GM19468 (cell line): Measurements from ENCODE around the gene OR2A12.
"Not testable (repeated sequence)": the region's sequence is repeated elsewhere in the genome, so short reads cannot be mapped to it uniquely, and the experiment has no call there.

ENCODE experiments used
- ATAC-seq: cut with Tn5 transposase; IDR thresholded peaks from one replicate; pipeline ENCODE4 v1.9.1; 2021; ENCODE audit warnings: mild to moderate bottlenecking, moderate library complexity, moderate number of reproducible peaks; ENCODE audit not compliant: unreplicated experiment; ENCODE audit errors: extremely low read depth

The OR2A12 gene, protein sequence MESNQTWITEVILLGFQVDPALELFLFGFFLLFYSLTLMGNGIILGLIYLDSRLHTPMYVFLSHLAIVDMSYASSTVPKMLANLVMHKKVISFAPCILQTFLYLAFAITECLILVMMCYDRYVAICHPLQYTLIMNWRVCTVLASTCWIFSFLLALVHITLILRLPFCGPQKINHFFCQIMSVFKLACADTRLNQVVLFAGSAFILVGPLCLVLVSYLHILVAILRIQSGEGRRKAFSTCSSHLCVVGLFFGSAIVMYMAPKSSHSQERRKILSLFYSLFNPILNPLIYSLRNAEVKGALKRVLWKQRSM

DNA sequence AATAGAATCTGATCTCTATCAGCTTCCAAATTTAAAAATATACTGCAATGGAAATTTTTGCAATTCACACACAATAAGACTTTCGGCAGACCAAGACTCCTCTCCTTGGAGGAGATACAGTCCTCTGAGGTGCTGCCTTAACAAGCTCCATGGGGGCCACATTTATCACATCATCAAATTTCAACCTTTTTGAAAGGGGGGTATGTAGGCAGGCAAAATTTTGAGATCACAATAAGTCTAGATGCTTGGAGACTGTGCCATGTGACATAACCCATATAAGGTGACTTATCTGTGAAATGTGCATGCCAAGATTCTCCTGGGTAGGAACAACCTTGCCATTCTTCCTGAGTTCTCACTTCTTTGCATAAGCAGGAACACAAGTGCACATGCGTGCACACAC, at the start of gene OR2A12:
OR2A12 (plus strand) TSS at position 301 of the 400 bp plus-strand sequence. CDS start 8,830 bp downstream, outside the sequence.
- ATAC-seq = no peak

DNA sequence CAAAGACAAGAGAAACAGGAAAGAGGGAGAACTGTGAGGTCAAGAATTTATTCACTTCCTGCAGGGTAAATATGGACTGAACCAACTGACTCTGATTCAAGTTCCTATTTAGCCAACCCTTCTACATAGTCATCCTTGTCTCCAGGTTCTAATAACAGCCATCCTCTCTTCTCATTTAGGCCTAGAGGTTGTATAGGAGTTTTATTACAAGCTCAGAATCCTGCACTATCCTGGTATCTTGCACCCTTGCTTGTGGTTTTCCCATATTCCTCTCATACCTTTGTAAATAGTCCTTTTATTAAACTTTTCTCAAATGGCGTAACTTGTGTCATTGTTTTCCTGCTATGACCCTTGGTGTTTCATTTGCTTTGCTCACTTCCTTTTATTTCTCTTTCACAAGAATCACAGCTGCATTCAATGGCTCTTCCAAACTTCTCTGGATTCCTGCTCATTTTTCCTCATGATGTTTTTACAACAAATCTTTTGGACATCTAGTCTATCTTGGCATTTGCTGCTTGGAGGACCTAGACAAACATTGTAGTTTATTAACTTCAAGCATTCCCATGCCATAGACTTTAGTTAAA, 49.7 kb upstream of the OR2A12 start:
- ATAC-seq = no peak

DNA sequence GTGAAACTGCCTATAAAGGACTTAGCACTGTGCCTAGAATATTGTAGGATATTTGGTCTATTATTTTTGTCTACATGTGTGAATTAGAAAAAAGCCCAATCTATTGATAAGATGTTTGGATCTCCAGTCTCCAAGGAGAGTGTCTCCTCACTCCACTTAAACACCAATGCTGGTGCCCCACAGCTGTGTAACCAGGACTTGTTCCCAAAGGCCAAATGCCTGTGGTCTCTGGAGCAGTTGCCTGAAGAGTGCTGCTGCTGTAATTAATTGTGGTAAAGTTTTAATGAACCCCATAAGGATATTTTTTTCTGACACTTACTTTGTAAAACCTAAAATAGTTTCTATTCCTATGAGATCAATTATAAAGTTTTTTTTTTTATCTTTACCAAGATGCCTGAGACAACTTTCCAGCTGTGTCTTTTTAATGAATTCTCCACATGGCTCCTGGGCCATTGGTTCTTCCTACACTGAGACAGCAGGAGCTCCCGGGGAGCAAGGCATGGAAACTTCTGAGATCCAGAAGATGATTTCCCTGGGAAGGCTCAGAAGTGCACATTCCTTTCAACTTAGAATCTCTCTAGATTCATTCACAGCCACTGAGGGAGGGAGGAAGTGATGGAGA, 48.6 kb upstream of the OR2A12 start:
- no peak for ATAC-seq

DNA sequence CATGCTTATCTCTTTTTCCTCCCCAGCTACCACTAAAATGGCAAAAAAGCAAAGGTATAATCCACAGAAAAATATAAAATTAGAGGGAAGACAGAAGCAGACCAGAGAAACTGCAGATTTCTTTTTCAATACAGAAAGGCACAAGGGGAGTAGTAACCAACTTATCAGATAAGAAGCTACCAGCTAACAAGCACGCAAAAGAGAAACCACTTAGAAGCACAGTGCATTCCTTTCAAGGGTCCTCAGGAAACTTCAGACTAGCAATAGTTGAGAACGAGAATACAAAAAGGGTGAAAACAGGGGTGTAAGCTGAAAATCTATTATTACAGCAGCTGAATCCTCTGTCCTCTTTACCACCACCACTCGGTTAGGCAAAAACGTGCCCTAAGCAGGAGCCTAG, 47.2 kb upstream of the OR2A12 start:
- ATAC-seq = no peak

- no peak for ATAC-seq
Measured at GRCh38 chr7:144048648-144049047, 37.4 kb upstream of the OR2A12 start, which contains the start of gene OR2A5. Gene OR2A5 (plus strand): TSS chr7:144048948. CDS start chr7:144050402, 1,454 bp downstream.

DNA sequence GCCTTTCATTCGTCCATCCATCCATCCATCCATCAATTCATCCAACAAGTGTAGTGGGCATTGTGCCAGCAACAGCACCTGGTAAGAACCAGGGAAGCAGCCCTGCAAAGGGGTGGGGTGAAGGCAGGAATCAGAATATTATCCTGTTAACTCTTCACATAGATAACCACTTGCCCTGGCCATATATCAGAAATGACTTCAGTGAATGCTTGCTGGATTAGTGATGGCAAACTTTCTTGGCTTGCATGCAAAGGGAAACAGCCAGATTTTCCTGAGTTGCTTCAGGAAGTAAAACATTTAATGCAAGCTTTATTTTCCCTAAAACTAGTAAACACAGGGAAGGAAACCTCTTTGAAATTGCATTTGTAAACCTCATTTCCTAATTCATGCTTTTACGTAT, 36.6 kb upstream of the OR2A12 start:
- ATAC-seq = no peak

GRCh38 chr7:144050093-144050492, 36.0 kb upstream of the OR2A12 start:
- no peak for ATAC-seq

DNA sequence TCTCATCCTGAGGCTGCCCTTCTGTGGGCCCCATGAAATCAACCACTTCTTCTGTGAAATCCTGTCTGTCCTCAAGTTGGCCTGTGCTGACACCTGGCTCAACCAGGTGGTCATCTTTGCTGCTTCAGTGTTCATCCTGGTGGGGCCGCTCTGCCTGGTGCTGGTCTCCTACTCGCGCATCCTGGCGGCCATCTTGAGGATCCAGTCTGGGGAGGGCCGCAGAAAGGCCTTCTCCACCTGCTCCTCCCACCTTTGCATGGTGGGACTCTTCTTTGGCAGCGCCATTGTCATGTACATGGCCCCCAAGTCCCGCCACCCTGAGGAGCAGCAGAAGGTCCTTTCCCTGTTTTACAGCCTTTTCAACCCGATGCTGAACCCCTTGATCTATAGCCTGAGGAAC, 35.2 kb upstream of the OR2A12 start:
- not testable (repeated sequence) for ATAC-seq

- no peak for ATAC-seq
Measured at GRCh38 chr7:144057954-144058353, 28.1 kb upstream of the OR2A12 start.

GRCh38 chr7:144063710-144064109, 22.4 kb upstream of the OR2A12 start:
- ATAC-seq = no peak

DNA sequence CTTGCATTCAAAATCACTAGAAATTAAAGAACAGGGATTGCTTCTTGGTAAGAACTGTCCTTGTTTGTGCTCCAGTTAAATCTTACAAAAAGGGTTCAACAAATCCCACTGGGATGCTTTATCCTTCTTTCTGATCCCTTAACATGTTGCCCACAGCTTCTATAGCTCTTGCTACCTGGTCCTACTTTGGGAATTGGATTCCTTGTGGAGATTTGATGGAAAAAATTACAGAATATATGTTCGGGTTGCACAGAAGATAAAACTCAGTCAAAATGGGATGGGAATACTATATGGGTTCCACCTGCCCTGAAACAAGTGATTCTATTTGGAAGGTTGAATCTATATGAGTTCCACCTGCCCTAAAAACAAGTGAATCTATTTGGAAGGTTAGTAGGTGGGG, 16.6 kb upstream of the OR2A12 start, which contains the start of gene OR2A25:
OR2A25 (plus strand) TSS at position 301 of the 400 bp plus-strand sequence. CDS start 4,409 bp downstream, outside the sequence.
- no peak for ATAC-seq

DNA sequence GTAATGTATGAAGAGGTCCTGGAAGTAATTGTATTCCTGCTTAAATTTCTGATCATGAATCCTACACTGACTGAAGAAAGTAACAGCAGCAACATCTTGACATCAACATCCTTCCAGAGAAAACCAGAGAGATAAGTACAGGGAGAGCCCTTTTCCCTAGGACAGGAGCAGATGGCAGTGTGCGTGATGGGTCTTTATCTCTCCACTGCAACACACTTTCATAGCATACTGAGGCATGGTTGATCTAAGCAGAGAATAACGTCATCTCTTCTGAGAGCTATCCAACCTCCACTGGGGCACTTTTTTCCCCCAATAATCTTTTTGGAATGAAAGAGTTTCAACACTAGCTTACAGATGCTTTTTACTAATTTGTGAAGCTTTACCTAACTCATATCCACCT, 16.1 kb upstream of the OR2A12 start:
- no peak for ATAC-seq

DNA sequence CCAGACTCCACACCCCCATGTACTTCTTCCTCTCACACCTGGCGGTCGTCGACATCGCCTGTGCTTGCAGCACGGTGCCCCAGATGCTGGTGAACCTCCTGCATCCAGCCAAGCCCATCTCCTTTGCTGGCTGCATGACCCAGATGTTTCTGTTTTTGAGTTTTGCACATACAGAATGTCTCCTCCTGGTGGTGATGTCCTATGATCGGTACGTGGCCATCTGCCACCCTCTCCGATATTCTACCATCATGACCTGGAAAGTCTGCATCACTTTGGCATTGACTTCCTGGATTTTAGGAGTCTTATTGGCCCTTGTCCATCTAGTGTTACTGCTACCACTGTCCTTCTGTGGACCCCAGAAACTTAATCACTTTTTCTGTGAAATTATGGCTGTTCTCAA, 11.7 kb upstream of the OR2A12 start:
- no peak for ATAC-seq

- no peak for ATAC-seq
Measured at GRCh38 chr7:144086730-144087129, 652 bp downstream of the OR2A12 start.

GRCh38 chr7:144087230-144087629, 1.2 kb downstream of the OR2A12 start:
- no peak for ATAC-seq

DNA sequence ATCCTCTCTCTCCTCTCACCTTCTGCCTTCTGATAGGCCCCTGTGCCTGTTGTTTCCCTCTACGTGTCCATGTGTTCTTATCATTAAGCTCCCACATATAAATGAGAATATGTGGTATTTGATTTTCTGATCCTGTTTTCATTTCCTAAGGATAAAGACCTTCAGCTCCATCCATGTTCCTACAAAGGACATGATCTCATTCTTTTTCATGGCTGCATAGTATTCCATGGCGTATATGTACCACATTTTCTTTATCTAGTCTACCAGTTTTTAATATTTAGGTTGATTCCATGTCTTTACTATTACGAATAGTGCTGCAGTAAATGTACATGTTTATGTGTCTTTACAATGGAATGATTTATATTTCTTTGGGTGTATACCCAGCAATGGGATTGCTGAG, 4.6 kb downstream of the OR2A12 start:
- ATAC-seq = no peak

- no peak for ATAC-seq
Measured at GRCh38 chr7:144098776-144099175, 12.7 kb downstream of the OR2A12 start.

DNA sequence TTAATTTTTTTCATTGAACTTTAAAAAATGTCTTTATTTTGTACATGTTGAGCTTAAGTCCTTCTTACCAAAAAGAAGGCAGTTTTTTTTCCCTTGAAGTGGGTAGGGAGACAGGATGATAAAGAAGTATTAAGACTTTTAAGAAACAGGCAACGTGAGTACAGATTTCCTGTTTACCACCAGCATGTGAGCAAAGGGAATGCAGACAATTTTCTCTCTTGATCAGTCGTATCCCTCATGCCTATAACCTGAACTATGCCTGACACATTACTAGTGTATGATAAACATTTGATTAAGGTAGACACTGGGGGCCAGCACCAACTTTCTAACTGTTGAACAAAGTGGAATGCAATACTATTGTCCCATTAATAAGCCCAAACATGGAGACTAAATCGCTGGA, 14.5 kb downstream of the OR2A12 start:
- no peak for ATAC-seq

GRCh38 chr7:144102041-144102440, 16.0 kb downstream of the OR2A12 start:
- ATAC-seq = no peak

DNA sequence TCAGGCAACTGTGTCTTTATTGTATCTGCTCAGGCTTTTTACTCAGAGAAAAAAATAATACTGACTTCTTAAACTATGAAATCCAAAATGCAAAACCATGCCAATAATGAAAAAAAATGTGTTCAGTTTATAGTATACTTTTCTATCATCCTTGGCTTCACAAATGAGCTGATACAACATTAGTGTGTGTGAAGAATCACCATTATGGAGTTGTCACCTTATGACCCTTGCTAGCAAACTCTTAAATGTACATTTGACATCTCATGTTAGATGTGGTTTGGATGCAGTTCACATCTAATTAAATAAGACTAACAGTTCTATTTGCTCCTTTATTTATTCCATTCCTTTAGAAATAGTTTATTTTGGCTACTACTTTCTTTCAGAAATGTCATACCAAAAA, 19.1 kb downstream of the OR2A12 start:
- no peak for ATAC-seq

- no peak for ATAC-seq
Measured at GRCh38 chr7:144109283-144109682, 23.2 kb downstream of the OR2A12 start, which contains the start of gene OR2A2. Gene OR2A2 (plus strand): TSS chr7:144109583. CDS start chr7:144109583, 0 bp downstream.
